GM12873 (cell line): ENCODE results near the gene DHX8.

Experiments used
- CTCF ChIP-seq: IDR thresholded peaks from 2 replicates; pipeline ENCODE4 v1.5.1; 2012; ENCODE audit warnings: low read depth, mild to moderate bottlenecking, moderate library complexity, low read length, control low read depth; ENCODE audit not compliant: insufficient read depth; ENCODE audit errors: missing control alignments

DHX8 gene

GRCh38 chr17:43524945-43525575 is 41.3 kb downstream of the DHX8 start:
- TF ChIP-seq CTCF = no peak

- TF ChIP-seq CTCF = no peak
These were observed 43.3 kb downstream of the DHX8 start for GRCh38 chr17:43526886-43527648.

- no peak for TF ChIP-seq CTCF
These were observed 44.7 kb downstream of the DHX8 start for GRCh38 chr17:43528319-43528987.

GRCh38 chr17:43528988-43529814 is 45.4 kb downstream of the DHX8 start:
- TF ChIP-seq CTCF = no peak

GRCh38 chr17:43529947-43530287 is 46.1 kb downstream of the DHX8 start:
- TF ChIP-seq CTCF = no peak

- no peak for TF ChIP-seq CTCF
These were observed 46.7 kb downstream of the DHX8 start for GRCh38 chr17:43530288-43531081.
